Right atrium auricular region (tissue), 2 donors: Measurements from ENCODE around the gene MMD. TPM values are rescaled to one million over a fixed set of nuclear protein-coding genes. Genes with fewer than 3 reads are reported as not detected.
"Not testable (repeated sequence)": the region's sequence is repeated elsewhere in the genome, so short reads cannot be mapped to it uniquely, and the experiment has no call there.

ENCODE experiments used
- DNase-seq: peaks from one replicate; pipeline ENCODE4 v3.0.0-alpha.2; 2019; ENCODE audit warnings: low spot score
- H3K27ac ChIP-seq, 2 donors: fragments of 200-600 bp; sonication (generic); 1 replicate in 1 of 2; 2 replicates in 1 of 2; pipeline ENCODE4 v1.5.1; 2016 to 2019
- H3K27me3 ChIP-seq, 2 donors: fragments of 200-600 bp; sonication (generic); one replicate each; pipeline versions ENCODE4 v1.5.1 to v1.6.0; 2017 to 2019
- H3K36me3 ChIP-seq: fragments of 200-600 bp; sonication (generic); one replicate; pipeline ENCODE4 v1.5.1; 2016
- H3K4me1 ChIP-seq, 2 donors: fragments of 200-600 bp; sonication (generic); one replicate each; pipeline versions ENCODE4 v1.5.1 to v1.6.0; 2017 to 2019
- H3K4me3 ChIP-seq, 2 donors: fragments of 200-600 bp; sonication (generic); 1 replicate in 1 of 2; 2 replicates in 1 of 2; pipeline ENCODE4 v1.5.1; 2017 to 2019; ENCODE audit warnings: mild to moderate bottlenecking in 1 of 2, moderate library complexity in 1 of 2
- H3K9me3 ChIP-seq, 2 donors: fragments of 200-600 bp; sonication (generic); one replicate each; pipeline ENCODE4 v1.5.1; 2019
- total RNA-seq, 2 donors: library from RNA; depleted of rRNA; stranded (reverse); fragments of >200 nt; gene quantifications; one replicate each; pipeline ENCODE4 v1.1.0, GENCODE V29; 2016
- TF ChIP-seq, protein P1 (sequence below), 2 donors: fragments of 200-600 bp; sonication (generic); IDR thresholded peaks; one replicate each; pipeline ENCODE4 v1.5.1; 2019; ENCODE audit warnings: antibody characterized with exemption in 2 of 2

MMD gene
- total RNA-seq, 2 donors from 2014 or later, result 12.5 to 17.5 TPM

DNA sequence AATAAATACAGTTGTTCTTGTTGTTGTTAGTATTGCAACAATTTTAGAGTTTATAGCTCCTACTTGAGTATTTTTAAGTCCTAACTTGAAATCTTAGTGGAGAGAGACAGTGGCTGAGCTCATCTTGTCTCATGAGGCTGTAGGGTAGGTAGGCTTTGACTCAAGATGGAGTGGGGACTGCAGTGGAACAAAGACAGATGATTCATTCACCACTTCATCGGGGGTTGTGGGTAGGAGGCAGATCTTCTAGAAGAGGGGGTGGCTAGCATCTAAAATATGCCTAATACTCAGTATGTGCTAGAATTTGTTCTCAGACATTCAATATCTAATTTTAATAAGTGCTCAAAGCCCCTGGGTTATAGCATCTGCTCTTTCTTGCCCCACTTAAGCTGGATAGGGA is 13.1 kb upstream of the MMD start:
- Histone ChIP-seq H3K27me3 (no peaks in the 10 kb centered on the region), H3K4me1 (peaks cover 0 to 10% of the 10 kb centered on the region in 2 donors), H3K9me3 (no peaks in the 10 kb centered on the region), H3K4me3 (no peak overlapping the region), H3K27ac (no peak overlapping the region), H3K36me3 (no peaks in the 10 kb centered on the region)
- TF ChIP-seq, protein P1, sequence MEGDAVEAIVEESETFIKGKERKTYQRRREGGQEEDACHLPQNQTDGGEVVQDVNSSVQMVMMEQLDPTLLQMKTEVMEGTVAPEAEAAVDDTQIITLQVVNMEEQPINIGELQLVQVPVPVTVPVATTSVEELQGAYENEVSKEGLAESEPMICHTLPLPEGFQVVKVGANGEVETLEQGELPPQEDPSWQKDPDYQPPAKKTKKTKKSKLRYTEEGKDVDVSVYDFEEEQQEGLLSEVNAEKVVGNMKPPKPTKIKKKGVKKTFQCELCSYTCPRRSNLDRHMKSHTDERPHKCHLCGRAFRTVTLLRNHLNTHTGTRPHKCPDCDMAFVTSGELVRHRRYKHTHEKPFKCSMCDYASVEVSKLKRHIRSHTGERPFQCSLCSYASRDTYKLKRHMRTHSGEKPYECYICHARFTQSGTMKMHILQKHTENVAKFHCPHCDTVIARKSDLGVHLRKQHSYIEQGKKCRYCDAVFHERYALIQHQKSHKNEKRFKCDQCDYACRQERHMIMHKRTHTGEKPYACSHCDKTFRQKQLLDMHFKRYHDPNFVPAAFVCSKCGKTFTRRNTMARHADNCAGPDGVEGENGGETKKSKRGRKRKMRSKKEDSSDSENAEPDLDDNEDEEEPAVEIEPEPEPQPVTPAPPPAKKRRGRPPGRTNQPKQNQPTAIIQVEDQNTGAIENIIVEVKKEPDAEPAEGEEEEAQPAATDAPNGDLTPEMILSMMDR (IDR thresholded peaks at IDR 0.05), result no peak
- no peak for DNase-seq

GRCh38 chr17:55433629-55434422 is 12.2 kb upstream of the MMD start:
- no peaks in the 10 kb centered on the region for H3K27me3 ChIP-seq
- H3K4me3 ChIP-seq, result no peak overlapping the region
- no peaks in the 10 kb centered on the region for H3K36me3 ChIP-seq
- no peaks in the 10 kb centered on the region for H3K9me3 ChIP-seq
- no peak for DNase-seq
- H3K27ac ChIP-seq, result no peak overlapping the region
- H3K4me1 ChIP-seq, result peaks cover 0 to 10% of the 10 kb centered on the region in 2 donors
- TF ChIP-seq, protein P1 (IDR thresholded peaks at IDR 0.05), result no peak

DNA sequence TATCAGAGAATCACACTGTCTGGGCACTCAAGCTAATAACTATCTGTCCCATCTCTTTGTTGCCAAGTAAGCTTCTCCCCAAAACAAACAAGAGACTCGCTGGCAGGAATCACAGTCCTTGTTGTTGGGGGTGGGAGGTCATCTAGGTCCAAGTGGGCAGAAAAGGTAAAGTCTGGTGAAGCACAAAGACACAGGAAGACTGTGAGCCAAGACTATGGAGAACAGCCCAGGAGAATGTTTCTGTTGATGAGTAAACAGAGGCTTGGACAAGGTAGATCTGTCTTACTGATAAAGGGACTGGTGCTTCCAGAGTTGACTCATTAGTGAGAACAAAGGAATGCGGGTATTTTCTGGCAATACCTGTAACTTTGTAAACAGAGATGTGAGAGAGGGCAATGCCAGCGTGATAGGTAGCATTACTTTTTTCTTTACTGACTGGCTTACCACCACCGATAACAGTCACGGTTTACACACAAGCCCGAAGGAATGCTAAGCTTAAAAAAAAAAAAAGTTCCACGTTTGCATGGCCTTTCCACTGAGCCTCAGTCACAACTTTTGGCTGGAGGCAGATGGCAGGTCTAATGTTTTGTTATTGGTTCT is 11.5 kb upstream of the MMD start:
- no peaks in the 10 kb centered on the region for H3K27me3 ChIP-seq
- no peak overlapping the region for H3K27ac ChIP-seq
- H3K36me3 ChIP-seq, result no peaks in the 10 kb centered on the region
- peaks cover 0 to 10% of the 10 kb centered on the region in 2 donors for H3K4me1 ChIP-seq
- H3K4me3 ChIP-seq, result no peak overlapping the region
- no peak for DNase-seq
- H3K9me3 ChIP-seq, result no peaks in the 10 kb centered on the region
- TF ChIP-seq, protein P1 (IDR thresholded peaks at IDR 0.05), result no peak

- TF ChIP-seq, protein P1 (IDR thresholded peaks at IDR 0.05), result no peak
- peaks cover 0 to 10% of the 10 kb centered on the region in 2 donors for H3K4me1 ChIP-seq
Observed at GRCh38 chr17:55432358-55433028, 10.9 kb upstream of the MMD start.

DNA sequence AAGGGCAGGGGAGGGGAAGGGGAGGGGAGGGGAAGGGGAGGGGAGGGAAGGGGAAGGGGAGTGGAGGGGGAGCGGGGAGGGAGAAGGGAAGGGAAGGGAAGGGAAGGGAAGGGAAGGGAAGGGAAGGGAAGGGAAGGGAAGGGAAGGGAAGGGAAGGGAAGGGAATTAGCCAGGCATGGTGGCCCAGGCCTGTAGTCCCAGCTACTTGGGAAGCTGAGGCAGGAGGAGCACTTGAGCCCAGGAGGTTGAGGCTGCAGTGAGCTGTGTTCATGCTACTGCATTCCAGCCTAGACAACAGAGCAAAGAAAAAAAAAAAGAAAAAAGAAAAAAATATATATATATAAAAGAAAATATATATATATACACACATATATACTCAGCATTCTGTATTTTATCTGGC is 10.3 kb upstream of the MMD start:
- DNase-seq, H3K27me3 ChIP-seq, H3K36me3 ChIP-seq, H3K9me3 ChIP-seq, H3K27ac ChIP-seq, H3K4me3 ChIP-seq: not testable (repeated sequence)
- peaks cover 0 to 10% of the 10 kb centered on the region in 2 donors for H3K4me1 ChIP-seq

More at GRCh38 chr17:55432358-55433028, 10.9 kb upstream of the MMD start:
- H3K9me3 ChIP-seq, result no peaks in the 10 kb centered on the region
- H3K36me3 ChIP-seq, result no peaks in the 10 kb centered on the region
- no peak overlapping the region for H3K27ac ChIP-seq
- H3K27me3 ChIP-seq, result no peaks in the 10 kb centered on the region
- no peak for DNase-seq
- no peak overlapping the region for H3K4me3 ChIP-seq
